Esophagus muscularis mucosa (tissue), 4 donors: ENCODE measurements around the gene DUSP28.

Experiments used
- EP300 ChIP-seq: sonication (generic); formaldehyde crosslinking; IDR thresholded peaks from one replicate; pipeline ENCODE4 v1.6.1; 2017; ENCODE audit warnings: antibody characterized with exemption
- POLR2A ChIP-seq: fragments of 450-650 bp; IDR thresholded peaks from one replicate; pipeline ENCODE4 v1.6.1; 2017; ENCODE audit warnings: antibody characterized with exemption, moderate library complexity, mild to moderate bottlenecking, low read depth
- POLR2AphosphoS5 ChIP-seq, 2 donors: sonication (generic); formaldehyde crosslinking; IDR thresholded peaks; one replicate each; pipeline ENCODE4 v1.6.1; 2017; ENCODE audit warnings: antibody characterized with exemption in 2 of 2
- TF ChIP-seq, protein P1 (sequence below), 3 experiments: fragments of 200-600 bp in 2 of 3; fragments of 450-650 bp in 1 of 3; sonication (generic) in 2 of 3; IDR thresholded peaks; one replicate each; pipeline ENCODE4 v1.5.1; 2017 to 2019; ENCODE audit warnings: antibody characterized with exemption in 3 of 3, mild to moderate bottlenecking in 2 of 3, moderate library complexity in 1 of 3

DNA sequence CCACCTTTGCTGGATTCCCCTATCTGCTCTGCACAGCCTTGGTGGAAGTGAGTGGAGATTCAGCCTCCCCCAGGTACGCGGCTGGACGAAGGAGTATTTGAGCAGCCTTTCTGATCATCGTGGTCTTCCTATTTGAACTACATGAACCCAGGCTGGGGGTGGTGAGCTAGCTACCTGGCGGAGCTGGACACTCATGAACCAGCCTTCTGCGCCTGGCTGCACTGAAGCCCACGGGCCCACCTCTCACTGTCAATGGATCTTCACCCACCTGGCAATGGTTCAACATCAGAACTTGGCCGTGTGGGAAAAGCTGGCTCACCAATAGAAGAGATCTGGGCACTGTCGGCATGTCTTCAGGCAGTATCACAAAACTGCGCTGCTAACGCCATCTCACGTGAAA is 37.8 kb upstream of the DUSP28 start:
- TF ChIP-seq, protein P1, sequence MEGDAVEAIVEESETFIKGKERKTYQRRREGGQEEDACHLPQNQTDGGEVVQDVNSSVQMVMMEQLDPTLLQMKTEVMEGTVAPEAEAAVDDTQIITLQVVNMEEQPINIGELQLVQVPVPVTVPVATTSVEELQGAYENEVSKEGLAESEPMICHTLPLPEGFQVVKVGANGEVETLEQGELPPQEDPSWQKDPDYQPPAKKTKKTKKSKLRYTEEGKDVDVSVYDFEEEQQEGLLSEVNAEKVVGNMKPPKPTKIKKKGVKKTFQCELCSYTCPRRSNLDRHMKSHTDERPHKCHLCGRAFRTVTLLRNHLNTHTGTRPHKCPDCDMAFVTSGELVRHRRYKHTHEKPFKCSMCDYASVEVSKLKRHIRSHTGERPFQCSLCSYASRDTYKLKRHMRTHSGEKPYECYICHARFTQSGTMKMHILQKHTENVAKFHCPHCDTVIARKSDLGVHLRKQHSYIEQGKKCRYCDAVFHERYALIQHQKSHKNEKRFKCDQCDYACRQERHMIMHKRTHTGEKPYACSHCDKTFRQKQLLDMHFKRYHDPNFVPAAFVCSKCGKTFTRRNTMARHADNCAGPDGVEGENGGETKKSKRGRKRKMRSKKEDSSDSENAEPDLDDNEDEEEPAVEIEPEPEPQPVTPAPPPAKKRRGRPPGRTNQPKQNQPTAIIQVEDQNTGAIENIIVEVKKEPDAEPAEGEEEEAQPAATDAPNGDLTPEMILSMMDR (IDR thresholded peaks at IDR 0.05) = no peak
- TF ChIP-seq POLR2A = no peak
- no peak for TF ChIP-seq EP300
- no peak for TF ChIP-seq POLR2AphosphoS5 (IDR thresholded peaks at IDR 0.05)
